ENCODE results near the gene SYT6. TPM values are rescaled to one million over a fixed set of nuclear protein-coding genes. Genes with fewer than 3 reads are reported as not detected.

Gene SYT6, protein sequence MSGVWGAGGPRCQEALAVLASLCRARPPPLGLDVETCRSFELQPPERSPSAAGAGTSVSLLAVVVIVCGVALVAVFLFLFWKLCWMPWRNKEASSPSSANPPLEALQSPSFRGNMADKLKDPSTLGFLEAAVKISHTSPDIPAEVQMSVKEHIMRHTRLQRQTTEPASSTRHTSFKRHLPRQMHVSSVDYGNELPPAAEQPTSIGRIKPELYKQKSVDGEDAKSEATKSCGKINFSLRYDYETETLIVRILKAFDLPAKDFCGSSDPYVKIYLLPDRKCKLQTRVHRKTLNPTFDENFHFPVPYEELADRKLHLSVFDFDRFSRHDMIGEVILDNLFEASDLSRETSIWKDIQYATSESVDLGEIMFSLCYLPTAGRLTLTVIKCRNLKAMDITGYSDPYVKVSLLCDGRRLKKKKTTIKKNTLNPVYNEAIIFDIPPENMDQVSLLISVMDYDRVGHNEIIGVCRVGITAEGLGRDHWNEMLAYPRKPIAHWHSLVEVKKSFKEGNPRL
- not detected in 2 replicates for total RNA-seq (2014; rRNA removed; shearing (Covaris generic))
- polyA plus RNA-seq (2015; cell fraction: cytosol; rRNA removed), result not detected in 2 replicates
- not detected in 2 replicates for polyA plus RNA-seq (2015; cell fraction: nucleus; rRNA removed)

DNA sequence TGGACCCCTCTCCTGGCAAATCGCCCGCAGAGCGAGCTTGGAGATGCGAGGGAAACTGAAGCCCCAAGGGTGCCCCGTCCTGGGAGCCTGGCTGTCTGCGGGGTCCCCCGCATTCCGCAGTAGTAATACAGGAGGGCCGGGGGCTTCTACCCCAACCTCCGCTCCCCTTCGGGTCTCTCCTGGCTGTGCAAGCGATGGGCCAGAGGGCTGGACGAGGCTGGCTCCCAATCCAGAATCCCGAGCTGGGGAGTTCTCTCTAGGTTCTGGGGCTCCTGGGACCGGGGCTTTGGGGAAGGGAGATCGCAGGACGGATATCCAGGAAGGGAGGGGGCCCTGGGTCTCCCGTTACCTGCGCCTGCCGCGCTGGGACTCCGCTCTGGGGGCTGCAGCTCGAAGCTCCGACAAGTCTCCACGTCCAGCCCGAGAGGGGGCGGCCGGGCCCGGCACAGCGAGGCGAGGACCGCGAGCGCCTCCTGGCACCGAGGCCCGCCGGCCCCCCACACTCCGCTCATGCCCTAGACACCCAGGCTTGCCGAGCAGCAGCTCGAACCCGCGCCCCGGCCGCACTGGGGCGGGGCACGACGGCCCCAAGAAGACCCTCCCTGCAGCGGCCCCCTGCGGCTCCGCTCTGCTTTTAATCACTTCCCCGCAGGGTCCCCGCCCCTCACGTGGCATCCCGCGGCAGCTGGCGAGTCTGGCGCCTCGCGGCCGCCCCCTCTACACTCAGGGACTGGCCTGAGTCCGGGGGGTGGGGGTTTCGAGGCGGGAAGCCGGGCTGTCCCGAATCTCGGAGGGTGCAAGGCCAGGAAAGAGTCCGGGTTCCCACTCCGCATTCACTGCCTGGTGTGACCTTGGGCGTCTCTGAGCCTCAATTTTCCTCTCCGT, at the start of gene SYT6:
SYT6 (minus strand) TSS at position 609 of the 885 bp plus-strand sequence; CDS start at position 512, 97 bp downstream.
- DNase-seq (ENCODE audit: low read depth), result no peak

DNA sequence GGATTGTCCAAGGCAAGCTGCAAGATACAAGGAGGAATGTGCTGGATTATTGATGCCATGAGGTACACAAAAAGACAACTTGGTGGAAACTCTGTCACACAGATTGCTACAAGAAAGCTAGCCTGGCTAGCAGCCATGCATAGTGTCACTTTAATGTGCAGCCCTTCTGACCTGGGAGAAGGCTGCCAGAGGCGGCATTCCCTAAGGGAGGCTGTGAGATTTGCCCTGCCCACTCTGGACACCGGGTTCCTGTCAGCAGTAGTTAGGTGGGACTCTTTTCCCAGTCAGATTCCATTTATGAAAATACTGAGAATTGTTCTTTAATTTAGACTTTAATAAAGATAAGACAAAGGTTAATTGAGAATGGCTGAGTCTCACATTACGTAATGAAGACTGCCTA, 47.8 kb upstream of the SYT6 start:
- no peak for DNase-seq (ENCODE audit: low read depth)

DNA sequence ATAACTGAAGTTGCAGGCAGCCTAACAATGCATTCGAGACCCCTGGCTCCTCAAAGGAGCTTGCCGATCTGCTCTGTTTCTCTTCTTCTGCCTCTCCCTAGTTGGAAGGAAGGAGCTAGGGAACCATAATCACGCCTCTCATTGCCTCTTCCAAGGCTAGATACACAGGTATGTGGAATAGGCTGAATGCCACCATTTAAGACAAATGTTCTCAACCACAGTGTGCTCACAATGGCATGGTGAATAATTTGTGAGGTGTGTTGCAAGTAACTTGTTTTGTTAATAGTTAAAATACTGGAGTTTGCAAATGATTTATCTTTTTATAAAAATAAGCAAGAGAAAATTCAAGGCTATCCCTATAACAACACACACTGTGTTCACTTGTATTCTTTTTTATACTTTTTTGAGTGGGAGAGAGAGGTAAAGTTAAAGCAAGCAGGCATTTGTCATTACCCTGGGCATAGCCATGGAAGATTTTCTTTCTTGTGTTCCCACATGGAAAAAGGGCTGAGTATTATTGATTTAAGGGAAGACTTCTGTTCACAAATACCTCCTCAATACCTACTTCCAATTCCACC, 45.4 kb upstream of the SYT6 start:
- no peak for DNase-seq (ENCODE audit: low read depth)

DNA sequence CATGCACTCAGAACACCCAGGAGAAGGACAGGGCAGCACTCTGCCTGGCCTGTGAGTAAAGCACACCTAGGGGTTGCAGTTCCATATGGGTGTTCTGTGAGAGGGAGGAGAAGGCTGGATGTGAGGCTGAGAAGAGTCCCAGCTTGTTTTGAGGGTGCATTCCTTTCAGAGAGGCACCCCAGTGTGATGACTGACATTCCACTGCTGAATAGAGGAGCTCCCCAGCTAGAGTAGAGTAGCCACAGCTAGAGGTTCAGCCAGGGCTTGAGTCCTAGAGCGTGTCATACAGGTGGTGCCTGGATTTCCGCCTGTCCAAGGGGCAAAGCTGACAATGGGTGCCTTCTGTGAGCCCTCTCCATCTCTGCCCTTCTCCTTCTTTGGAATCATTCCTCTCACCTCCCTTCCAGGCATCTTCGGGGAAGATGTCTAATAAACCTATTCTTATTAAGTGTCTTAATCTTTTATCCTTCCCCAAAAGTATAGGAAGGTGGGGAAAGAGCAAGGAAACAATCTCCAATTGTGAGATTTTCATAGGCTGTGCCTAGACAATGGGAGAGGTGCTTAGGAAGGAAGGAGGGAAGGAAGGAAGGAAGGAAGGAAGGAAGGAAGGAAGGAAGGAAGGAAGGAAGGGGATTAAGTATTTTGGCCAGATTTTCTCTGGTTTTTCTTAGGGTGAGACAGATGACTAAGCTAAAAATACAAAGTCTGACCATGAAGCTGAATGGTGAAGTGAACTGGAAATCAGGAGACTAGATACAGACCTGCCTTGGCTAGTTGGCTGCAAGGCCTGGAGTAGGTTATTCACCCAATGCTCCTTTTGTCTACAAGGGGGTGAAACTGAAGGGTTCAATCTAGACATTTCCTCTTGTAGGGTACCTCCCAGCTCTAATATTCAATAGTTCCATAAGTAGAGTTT, 43.6 kb upstream of the SYT6 start:
- no peak for DNase-seq (ENCODE audit: low read depth)

DNA sequence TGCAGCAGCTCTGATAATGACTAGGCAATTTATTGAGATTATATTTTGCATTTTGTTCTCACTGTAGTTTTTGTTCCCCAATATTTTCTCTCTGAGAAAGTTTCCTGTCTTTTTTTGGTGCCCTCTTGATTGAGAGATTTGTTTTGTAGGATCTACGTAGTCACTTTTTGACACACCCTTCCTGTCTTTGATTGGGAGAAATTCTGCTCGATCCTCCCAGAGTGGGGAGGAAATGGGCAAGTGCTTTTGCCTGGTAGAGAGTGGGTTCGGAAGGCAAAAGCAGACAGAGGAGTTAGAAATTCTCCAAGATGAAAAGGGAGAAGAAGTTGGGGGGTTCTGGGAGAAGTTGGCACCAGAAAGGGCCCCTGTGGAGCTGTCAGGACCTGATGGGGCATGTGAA, 42.1 kb upstream of the SYT6 start:
- DNase-seq (ENCODE audit: low read depth), result no peak

DNA sequence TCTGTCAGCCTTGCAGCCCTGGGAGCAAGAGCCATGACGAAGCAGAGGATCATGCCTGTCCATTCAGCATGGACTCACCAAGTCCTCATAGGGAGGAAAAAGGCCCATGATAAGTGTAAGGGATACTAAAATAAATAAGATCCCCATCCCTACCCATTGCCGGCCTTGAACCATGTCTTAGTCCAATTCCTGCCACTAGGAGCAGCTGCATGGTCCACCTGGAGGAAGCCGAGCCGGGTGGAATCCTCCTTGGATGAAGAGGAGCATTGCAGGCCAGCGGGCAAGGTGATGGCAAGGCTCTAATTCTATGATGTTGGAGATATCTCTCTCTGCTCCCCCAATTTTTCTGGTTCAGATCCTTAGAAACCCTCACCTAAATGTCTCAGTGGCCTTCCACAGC, 38.7 kb upstream of the SYT6 start:
- no peak for DNase-seq (ENCODE audit: low read depth)

DNA sequence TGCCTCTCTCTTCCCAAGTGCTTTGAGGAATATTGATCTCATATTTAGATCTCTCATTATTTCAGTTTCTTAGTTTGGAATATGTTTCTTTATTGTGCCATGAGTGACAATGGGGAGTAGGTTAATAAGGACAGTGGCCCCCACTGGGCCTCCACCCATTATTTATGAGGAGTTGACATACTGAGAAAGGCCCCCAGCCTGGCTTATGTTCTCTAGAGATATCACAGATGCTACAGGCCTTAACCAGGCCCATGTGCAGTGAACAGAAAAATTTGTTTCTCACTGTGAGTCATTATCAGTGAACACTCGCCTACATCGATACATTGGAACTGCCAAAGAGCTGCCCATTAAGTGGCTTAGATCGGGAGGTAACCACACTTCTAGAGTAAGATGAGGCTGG, 35.7 kb upstream of the SYT6 start:
- DNase-seq (ENCODE audit: low read depth), result no peak

DNA sequence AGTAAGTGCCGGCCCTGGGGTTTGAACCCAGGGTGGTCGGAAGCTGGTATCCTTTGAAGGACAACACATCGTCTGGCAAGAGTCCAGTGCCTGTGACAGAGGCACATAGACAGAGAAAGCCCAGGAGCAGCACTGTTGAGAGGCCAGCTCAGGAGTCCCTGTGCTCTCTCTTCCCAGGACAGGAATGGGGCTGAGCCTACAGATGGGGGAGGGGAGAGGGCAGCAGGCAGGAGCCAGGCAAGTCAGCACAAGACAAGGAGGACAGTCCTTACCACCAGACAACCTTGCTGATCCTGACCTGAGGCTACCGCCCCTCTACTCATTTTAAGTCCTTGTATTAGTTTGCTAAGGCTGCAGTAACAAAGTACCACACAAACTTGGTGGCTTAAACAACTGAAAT, 27.7 kb upstream of the SYT6 start:
- no peak for DNase-seq (ENCODE audit: low read depth)

DNA sequence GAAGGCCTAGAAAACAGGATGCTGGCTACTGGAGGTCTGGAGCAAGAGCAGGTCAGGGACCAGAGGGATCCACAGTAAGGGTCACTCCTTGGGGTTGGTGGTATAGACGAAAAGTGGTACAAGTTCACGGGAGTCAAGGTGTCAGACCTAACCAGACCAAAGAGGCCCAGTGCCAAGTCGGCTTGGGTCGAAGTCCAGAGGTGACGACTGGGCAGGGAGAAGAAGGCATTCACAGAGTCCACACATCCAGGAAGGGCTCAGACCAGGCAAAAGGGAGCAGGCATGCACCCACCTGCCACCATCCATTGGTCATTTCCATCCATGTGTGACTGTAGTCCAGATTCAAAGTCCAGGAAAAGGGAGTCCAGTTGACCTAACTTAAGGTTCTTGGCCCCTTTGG, 27.1 kb upstream of the SYT6 start:
- DNase-seq (ENCODE audit: low read depth), result no peak

DNA sequence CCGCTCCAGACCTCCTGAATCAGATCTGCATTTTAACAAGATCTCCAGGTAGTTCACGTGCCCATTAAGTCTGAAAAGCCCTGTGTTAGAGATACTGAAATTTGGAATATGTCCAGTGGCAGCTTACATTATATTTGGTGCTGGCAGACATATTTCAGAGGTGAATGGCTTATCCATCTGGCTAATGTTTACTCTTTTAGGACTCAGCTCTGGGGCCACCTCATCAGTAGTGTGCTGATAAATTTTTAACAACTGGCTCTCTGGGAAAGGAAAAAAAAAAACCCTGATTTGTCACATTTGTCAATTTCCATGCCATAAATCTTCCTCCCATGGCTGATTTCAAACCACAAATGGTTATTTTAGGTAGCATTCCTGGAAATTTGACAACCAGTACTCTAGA, 25.3 kb upstream of the SYT6 start:
- no peak for DNase-seq (ENCODE audit: low read depth)

DNA sequence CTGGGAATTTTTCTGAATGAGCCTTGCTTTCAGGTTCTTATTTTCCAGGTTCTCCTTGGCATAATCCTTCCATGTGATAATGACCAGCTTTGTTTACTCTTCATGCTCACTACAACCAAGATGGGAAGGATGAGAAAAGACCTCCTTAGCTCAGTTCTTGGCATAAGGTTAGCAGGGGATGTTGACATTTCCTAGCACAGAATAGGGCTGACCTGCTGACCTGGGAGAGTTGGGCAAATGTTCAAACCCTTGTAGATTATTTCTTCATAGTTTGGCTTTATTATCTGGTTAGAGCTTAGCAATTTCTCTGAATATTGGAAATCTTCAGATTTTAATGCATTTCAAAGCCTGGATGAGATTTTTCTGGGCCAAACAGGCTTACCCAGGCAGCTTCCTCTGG, 23.6 kb upstream of the SYT6 start:
- no peak for DNase-seq (ENCODE audit: low read depth)

DNA sequence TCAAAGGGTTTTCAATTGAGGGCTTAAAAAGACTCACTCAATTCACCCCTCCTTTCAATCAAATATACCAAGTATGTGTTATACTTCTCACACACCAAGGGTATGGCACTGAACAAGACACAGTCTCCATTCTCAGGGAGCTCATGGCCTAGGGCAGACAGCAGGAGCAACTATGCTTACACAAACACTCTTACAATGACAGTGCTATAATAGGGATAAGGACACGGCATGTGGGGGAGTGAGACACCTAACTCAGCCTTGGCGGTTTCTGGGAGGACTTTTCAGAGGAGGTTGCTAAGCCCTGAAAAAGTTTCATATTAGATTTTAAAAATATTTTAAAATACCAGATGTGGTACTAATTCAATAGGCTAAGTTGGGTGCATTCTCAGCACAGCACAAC, 22.7 kb upstream of the SYT6 start:
- no peak for DNase-seq (ENCODE audit: low read depth)

DNA sequence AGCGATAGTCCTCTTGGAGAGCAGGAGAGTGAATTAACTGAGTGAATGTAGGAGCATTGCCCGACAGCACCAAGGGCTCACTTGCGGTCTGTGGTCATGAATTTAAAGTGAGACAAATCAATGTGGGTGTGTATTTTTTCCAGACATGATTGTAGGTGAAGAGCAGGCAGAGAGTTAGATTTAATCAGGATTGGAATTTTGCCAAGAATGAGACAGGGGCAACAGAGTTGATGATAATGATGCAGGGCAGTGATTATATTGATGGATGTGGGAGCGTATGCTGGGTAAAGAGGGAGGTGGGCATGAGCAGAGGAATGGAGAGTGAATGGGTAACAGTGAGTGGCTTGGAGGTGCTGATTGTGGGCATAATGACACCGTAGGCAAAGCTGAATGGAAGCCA, 20.0 kb upstream of the SYT6 start:
- no peak for DNase-seq (ENCODE audit: low read depth)

DNA sequence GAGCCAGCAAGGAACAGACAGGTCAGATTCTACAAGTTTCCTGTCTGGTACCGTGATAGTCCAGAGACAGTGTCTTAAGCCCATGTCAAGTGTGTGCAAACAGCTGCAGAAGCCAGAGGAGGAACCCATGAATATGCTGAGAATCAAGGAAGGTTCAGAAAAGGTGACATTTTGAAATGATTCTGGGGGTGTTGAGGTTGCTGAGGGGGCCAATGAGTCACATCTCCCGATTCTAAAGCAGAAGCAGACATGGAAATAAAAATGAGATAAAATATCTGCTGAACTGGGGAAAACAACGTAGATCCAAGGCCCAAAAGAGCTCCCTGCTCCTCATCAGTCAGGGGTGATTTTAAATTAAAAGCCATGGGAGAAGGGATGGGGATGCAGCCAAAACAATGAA, 15.8 kb upstream of the SYT6 start:
- no peak for DNase-seq (ENCODE audit: low read depth)

DNA sequence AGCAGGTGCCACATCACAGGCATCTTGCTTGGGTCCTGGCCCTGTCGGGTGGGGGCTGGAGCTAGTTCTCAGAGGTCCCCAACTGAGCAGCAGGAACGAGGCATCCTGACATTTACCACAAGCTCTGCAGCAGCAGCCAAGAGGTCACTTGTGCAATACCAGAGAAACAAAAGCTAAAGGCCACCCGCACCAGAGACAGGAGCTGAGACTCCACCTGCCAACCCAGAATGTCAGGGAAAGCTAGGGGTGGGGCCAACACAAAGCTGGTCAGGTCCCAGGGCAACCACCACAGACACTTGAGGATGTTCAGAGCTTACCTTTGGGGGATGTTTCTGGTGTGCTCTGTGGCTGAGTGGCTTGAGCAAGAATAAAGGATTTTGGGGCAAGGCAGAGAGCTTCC, 13.6 kb upstream of the SYT6 start:
- DNase-seq (ENCODE audit: low read depth), result no peak

DNA sequence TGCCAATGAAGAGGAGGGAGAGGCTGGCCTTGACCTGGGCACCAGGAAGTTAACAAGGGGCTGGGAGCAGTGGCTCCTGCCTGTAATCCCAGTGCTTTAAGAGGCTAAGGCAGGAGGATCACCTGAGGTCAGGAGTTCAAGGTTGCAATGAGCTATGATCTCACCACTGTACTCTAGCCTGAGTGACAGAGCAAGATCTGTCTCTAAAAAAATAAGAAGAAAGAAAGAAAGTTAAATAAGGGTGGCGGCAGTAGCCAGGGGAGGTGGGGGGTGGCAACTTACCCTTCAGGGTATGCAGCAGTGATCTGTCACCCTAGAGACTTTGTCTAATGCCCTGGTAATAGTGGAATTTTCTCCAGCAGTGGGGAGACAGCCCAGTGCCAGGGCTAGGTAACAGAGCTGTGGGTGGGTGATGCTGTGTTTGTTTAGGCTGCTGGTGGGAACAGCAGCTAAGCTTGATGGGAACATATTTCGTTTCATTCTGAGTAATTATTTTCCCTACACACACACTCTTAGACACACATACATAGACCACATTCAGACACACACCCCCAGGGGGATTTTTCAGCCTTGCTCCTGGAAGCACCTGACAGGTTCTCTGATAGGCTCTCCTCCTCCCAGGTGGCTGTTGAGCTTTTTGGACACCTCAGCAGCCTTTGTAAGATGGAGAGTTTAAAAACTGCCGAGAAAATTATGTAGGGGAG, 11.3 kb upstream of the SYT6 start:
- DNase-seq (ENCODE audit: low read depth), result no peak

DNA sequence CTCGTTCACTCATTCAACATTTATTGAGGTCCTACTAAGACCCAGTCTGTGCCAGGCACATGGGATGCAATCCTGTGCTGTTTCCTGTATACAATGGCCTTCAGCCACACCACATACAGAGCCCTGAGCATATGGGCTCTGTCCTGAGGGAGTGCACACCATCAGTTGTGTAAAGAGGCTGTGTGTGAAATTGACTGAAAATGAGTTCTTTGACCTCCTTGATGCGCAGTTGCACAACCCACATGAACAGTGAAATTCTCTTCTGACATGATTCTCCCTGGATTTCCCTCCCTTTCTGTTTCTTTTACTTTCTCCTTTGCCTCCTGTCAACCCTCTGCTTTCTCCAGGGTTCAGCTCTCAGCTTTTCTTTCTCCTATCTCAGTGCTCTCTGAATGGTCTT, 6.3 kb upstream of the SYT6 start:
- DNase-seq (ENCODE audit: low read depth), result no peak

DNA sequence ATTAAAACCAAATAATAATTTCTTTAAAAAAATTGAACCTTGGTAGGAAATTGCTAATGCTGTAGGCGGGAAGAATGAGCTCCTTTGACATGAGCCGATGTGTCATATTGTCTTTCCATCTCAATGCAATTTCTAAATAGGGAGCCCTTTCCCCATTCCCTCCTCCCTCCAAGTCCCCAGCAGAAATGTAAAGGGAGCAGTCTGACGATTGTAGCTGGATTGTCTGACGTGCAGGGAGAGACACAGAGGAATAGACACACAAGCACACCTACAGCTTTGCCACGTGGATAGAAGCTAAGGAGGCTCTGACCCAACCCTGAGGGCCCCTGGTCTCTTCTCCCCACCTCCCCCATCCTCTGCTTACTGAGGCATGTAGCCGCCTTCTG, 3.6 kb upstream of the SYT6 start:
- no peak for DNase-seq (ENCODE audit: low read depth)

DNA sequence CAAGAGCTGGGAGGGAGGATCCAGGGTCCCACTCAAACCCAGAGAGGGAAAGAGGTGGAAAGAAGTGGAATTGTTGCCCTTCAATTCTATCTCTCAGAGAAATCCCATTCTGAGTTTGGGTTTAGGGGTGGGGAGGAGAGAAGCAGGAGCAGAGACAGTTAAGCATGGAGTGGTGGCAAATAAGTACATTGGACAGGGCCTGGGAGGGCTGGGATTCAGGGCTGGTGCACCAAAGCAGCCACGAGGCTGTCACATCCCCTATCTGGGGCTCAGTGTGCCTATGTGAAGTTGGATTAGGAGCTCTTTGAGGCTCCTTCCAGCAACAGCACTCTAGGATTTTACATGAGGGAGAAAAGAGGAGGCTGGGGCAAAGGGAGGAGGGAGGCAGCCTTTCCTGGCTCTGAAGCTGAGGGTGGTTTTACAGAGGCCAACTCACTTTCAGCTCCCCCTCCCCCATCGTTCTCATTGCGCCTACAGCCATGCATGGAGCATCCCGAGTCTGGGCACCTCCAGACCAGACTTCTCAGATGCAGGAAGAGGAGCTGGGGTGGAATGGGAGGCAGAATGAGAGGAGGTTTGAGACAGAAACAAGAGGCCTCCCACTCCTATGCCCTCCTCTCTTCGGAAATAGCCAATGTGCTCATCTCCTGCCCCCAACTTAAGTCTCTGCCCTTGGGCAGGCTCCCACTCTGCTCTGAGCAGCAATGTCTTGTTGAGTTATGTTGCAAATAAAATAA, 3.0 kb upstream of the SYT6 start:
- DNase-seq (ENCODE audit: low read depth), result no peak

Measured in HT1080 (cell line).